ENCODE measurements around the gene PON2. TPM values are rescaled to one million over a fixed set of nuclear protein-coding genes. Genes with fewer than 3 reads are reported as not detected.
"Not testable (repeated sequence)": the region's sequence is repeated elsewhere in the genome, so short reads cannot be mapped to it uniquely, and the experiment has no call there.

The PON2 gene
- polyA plus RNA-seq, 1 donor (not counting 4 experiments of a cell fraction or from before 2014, with no cell fraction given): 98.1 TPM

DNA sequence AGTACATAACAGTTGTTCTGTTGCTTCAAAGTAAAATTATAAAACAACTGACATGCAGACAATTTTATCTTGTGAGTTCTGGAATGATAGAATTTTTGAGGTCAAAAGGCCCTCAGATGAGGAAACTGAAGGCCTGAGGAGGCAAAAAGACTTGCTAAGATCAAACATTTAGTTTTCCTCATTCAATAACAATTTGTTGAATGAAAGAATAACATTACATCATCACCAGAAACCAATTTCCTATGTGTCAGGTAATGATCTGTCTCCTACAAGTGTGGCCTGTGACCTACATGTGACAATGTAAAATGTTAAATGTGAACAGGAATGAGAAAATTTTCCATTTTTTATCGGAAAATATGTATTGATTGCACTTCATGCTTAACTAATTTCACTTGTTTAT, 34.4 kb upstream of the PON2 start:
- Histone ChIP-seq H3K9me3 (ENCODE audit: control insufficient read depth, low read depth, low read length) (no peaks in the 10 kb centered on the region), H3K9ac (ENCODE audit: control insufficient read depth, extremely low read depth, insufficient read depth, low read length) (no peak overlapping the region), H3K36me3 (ENCODE audit: control insufficient read depth in 2 of 2, extremely low read depth in 1 of 2, insufficient read depth in 2 of 2, low read length in 2 of 2) (no peaks in the 10 kb centered on the region), H3K4me2 (ENCODE audit: control insufficient read depth, extremely low read depth, insufficient read depth, low read depth, low read length) (no peak overlapping the region), H3K9me1 (ENCODE audit: control insufficient read depth, extremely low read depth, insufficient read depth, low read length) (no peaks in the 10 kb centered on the region), H3K4me1 (ENCODE audit: control insufficient read depth, extremely low read depth, insufficient read depth, low read length) (no peaks in the 10 kb centered on the region), H3K27ac (ENCODE audit: control insufficient read depth, insufficient read depth, low read length) (no peak overlapping the region), H3K27me3 (ENCODE audit: control insufficient read depth, extremely low read depth, insufficient read depth, low read length) (no peaks in the 10 kb centered on the region), H3K4me3 (ENCODE audit: control insufficient read depth in 2 of 3, extremely low read depth in 1 of 3, insufficient read depth in 2 of 3, low read depth in 1 of 3, low read length in 3 of 3) (no peak overlapping the region), H4K20me1 (ENCODE audit: control insufficient read depth, extremely low read depth, insufficient read depth, low read length) (no peaks in the 10 kb centered on the region), H3K79me2 (ENCODE audit: control insufficient read depth, insufficient read depth, low read length) (no peaks in the 10 kb centered on the region), H2AFZ (ENCODE audit: control insufficient read depth, low read length) (no peak overlapping the region)
- dilution Hi-C loops (cut with MboI; ENCODE audit: extremely low pct_ligation_motif_present, low sequenced_read_pairs): no loop called here
- FAIRE-seq (no peak), DNase-seq (ENCODE audit: low read depth, low spot score) (no peak)
- no peak for TF ChIP-seq EZH2 (IDR thresholded peaks at IDR 0.05; ENCODE audit: low read length)
- TF ChIP-seq, protein P1, sequence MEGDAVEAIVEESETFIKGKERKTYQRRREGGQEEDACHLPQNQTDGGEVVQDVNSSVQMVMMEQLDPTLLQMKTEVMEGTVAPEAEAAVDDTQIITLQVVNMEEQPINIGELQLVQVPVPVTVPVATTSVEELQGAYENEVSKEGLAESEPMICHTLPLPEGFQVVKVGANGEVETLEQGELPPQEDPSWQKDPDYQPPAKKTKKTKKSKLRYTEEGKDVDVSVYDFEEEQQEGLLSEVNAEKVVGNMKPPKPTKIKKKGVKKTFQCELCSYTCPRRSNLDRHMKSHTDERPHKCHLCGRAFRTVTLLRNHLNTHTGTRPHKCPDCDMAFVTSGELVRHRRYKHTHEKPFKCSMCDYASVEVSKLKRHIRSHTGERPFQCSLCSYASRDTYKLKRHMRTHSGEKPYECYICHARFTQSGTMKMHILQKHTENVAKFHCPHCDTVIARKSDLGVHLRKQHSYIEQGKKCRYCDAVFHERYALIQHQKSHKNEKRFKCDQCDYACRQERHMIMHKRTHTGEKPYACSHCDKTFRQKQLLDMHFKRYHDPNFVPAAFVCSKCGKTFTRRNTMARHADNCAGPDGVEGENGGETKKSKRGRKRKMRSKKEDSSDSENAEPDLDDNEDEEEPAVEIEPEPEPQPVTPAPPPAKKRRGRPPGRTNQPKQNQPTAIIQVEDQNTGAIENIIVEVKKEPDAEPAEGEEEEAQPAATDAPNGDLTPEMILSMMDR (optimal IDR thresholded peaks at IDR 0.05 in 1 of 3, IDR thresholded peaks at IDR 0.05 in 1 of 3, conservative IDR thresholded peaks at IDR 0.05 in 1 of 3; ENCODE audit: extremely low read depth in 1 of 3, insufficient read depth in 2 of 3, low read length in 3 of 3): no peak

DNA sequence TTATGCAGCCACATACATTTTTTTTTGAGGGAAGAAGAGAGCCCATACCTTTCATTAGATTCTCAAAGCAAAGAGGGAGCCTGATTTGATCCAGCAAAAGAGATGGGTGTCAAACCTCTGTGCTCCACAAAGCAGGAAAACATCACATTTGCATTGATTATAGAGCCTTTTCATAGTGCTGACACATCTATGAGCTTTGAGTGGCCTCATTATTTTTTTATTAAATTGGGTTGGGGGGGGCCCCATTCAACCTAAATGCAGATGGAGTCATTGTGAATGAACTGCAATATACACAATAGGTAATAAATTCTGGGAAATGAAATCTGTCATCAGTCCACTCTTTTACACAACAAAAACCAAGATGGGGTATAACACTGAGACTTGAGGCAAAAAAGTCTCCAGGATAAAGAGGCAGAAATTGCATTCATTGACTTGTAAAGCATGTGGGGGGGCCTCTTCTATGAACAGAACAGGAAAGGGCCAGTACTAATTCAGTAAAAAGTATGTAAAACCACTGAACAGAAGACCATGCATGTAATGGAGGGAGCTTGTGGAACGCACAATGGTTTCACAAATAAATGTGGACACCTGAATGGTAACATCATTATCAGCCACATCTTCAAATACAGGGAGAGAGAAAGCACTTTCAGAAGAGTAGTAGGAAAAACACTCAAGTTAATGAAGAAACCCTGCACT, 33.2 kb upstream of the PON2 start:
- H3K27me3 ChIP-seq (ENCODE audit: control insufficient read depth, extremely low read depth, insufficient read depth, low read length): no peaks in the 10 kb centered on the region
- H3K36me3 ChIP-seq (ENCODE audit: control insufficient read depth in 2 of 2, extremely low read depth in 1 of 2, insufficient read depth in 2 of 2, low read length in 2 of 2): no peaks in the 10 kb centered on the region
- no peaks in the 10 kb centered on the region for H3K79me2 ChIP-seq (ENCODE audit: control insufficient read depth, insufficient read depth, low read length)
- H3K27ac ChIP-seq (ENCODE audit: control insufficient read depth, insufficient read depth, low read length): no peak overlapping the region
- H3K9me1 ChIP-seq (ENCODE audit: control insufficient read depth, extremely low read depth, insufficient read depth, low read length): no peaks in the 10 kb centered on the region
- no peak overlapping the region for H2AFZ ChIP-seq (ENCODE audit: control insufficient read depth, low read length)
- no peak for DNase-seq (ENCODE audit: low read depth, low spot score)
- no peak overlapping the region for H3K4me3 ChIP-seq (ENCODE audit: control insufficient read depth in 2 of 3, extremely low read depth in 1 of 3, insufficient read depth in 2 of 3, low read depth in 1 of 3, low read length in 3 of 3)
- FAIRE-seq: no peak
- H3K9ac ChIP-seq (ENCODE audit: control insufficient read depth, extremely low read depth, insufficient read depth, low read length): no peak overlapping the region
- H3K4me2 ChIP-seq (ENCODE audit: control insufficient read depth, extremely low read depth, insufficient read depth, low read depth, low read length): no peak overlapping the region
- no peaks in the 10 kb centered on the region for H3K4me1 ChIP-seq (ENCODE audit: control insufficient read depth, extremely low read depth, insufficient read depth, low read length)
- dilution Hi-C loops (cut with MboI; ENCODE audit: extremely low pct_ligation_motif_present, low sequenced_read_pairs): no loop called here
- no peaks in the 10 kb centered on the region for H3K9me3 ChIP-seq (ENCODE audit: control insufficient read depth, low read depth, low read length)
- no peaks in the 10 kb centered on the region for H4K20me1 ChIP-seq (ENCODE audit: control insufficient read depth, extremely low read depth, insufficient read depth, low read length)
- no peak for TF ChIP-seq EZH2 (IDR thresholded peaks at IDR 0.05; ENCODE audit: low read length)
- TF ChIP-seq, protein P1 (optimal IDR thresholded peaks at IDR 0.05 in 1 of 3, IDR thresholded peaks at IDR 0.05 in 1 of 3, conservative IDR thresholded peaks at IDR 0.05 in 1 of 3; ENCODE audit: extremely low read depth in 1 of 3, insufficient read depth in 2 of 3, low read length in 3 of 3): no peak

DNA sequence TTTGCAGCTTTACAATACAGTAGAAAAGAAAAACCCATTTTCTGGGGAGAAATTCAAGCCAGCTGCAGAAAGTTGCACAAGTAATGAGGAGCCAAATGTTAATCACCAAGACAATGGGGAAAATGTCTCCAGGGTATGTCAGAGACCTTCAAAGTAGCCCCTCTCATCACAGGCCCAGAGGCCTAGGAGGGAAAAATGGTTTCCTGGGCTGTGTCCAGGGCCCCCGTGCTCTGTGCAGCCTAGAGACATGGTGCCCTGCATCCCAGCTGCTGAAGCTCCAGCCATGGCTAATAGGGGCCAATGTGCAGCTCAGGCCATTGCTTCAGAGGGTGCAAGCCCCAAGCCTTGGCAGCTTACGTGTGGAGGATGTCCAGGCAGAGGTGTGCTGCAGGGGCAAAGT, 25.8 kb upstream of the PON2 start:
- H3K4me3 ChIP-seq (ENCODE audit: control insufficient read depth in 2 of 3, extremely low read depth in 1 of 3, insufficient read depth in 2 of 3, low read depth in 1 of 3, low read length in 3 of 3); H3K4me2 ChIP-seq (ENCODE audit: control insufficient read depth, extremely low read depth, insufficient read depth, low read depth, low read length); dilution Hi-C loops (cut with MboI; ENCODE audit: extremely low pct_ligation_motif_present, low sequenced_read_pairs); FAIRE-seq; H3K9me1 ChIP-seq (ENCODE audit: control insufficient read depth, extremely low read depth, insufficient read depth, low read length); H3K9me3 ChIP-seq (ENCODE audit: control insufficient read depth, low read depth, low read length); H3K79me2 ChIP-seq (ENCODE audit: control insufficient read depth, insufficient read depth, low read length); H3K9ac ChIP-seq (ENCODE audit: control insufficient read depth, extremely low read depth, insufficient read depth, low read length); H3K27me3 ChIP-seq (ENCODE audit: control insufficient read depth, extremely low read depth, insufficient read depth, low read length); DNase-seq (ENCODE audit: low read depth, low spot score); H3K4me1 ChIP-seq (ENCODE audit: control insufficient read depth, extremely low read depth, insufficient read depth, low read length); H2AFZ ChIP-seq (ENCODE audit: control insufficient read depth, low read length); H3K27ac ChIP-seq (ENCODE audit: control insufficient read depth, insufficient read depth, low read length); H4K20me1 ChIP-seq (ENCODE audit: control insufficient read depth, extremely low read depth, insufficient read depth, low read length); H3K36me3 ChIP-seq (ENCODE audit: control insufficient read depth in 2 of 2, extremely low read depth in 1 of 2, insufficient read depth in 2 of 2, low read length in 2 of 2): not testable (repeated sequence)

Data from keratinocyte (primary cell).